Stimulated activated CD8-positive, alpha-beta memory T cell treated with anti-CD3 and anti-CD28 coated beads, Interleukin-15, amount 100 ng/mL, for 24 hours (primary cell): ENCODE data around the gene WFS1.

Experiments
- DNase-seq: peaks from one replicate; pipeline ENCODE4 v3.0.0-alpha.2; 2020; ENCODE audit warnings: low read depth

Gene WFS1

DNA sequence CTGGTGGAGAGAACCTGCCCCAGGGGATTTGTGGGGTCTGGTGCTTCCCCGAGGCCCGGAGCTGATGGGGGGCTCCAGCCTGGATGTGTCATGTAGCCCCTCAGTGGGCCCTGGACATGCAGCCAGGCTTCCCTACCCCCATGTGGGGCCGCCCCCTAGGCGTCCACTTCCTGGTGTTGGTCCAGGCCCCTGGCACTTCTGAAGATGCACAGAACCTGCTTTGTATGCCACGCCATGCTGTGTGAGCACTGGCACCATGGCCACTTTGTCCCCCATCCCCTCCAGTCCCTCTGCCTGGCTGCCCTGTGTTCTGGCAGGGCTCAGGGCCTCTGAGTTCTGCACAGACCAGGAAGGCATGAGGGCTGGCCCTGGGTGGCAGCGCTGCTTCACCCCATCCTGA, 29.2 kb downstream of the WFS1 start:
- no peak for DNase-seq

DNA sequence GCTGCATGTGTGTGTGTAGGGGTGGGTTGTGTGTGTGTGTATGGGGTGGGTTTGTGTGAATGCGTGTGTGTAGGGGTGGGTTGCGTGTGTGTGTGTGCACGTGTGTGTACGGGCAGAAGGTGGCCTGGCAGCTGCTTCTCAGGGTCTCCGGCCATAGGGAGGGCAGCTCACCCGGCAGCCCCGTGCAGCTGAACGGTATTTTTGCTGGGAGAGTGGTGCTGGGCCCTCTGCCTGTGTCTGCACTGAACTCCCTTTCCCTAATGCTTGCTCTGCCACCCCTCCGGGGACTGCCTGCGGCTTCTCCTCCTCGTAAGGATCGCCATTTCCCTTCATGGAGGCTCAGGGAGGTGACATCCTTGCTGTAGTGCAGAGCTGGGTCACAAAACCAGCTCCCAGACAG, 30.2 kb downstream of the WFS1 start:
- no peak for DNase-seq

DNA sequence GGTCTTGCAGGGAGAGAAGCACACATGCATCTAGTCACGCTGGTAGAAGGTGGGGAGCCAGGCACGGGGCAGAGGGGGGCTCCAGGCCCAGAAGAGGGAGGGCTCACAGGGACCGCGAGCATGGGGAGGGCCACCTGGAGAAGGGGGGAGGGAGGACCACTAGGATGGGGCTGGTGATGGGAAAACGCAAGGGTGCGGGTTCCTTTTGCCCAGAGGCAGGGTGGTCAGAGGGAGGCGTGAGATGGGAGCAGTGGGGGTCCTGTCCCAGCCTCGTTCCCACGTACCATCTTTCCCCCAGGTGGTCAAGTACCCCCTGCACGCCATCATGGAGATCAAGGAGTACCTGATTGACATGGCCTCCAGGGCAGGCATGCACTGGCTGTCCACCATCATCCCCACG, 30.7 kb downstream of the WFS1 start:
- DNase-seq: no peak

DNA sequence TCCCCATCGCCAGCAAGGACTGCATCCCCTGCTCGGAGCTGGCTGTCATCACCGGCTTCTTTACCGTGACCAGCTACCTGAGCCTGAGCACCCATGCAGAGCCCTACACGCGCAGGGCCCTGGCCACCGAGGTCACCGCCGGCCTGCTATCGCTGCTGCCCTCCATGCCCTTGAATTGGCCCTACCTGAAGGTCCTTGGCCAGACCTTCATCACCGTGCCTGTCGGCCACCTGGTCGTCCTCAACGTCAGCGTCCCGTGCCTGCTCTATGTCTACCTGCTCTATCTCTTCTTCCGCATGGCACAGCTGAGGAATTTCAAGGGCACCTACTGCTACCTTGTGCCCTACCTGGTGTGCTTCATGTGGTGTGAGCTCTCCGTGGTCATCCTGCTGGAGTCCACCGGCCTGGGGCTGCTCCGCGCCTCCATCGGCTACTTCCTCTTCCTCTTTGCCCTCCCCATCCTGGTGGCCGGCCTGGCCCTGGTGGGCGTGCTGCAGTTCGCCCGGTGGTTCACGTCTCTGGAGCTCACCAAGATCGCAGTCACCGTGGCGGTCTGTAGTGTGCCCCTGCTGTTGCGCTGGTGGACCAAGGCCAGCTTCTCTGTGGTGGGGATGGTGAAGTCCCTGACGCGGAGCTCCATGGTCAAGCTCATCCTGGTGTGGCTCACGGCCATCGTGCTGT, 31.5 kb downstream of the WFS1 start:
- no peak for DNase-seq

GRCh38 chr4:6301732-6302442, 32.2 kb downstream of the WFS1 start:
- DNase-seq: no peak

GRCh38 chr4:6302869-6303268, 33.2 kb downstream of the WFS1 start:
- no peak for DNase-seq

DNA sequence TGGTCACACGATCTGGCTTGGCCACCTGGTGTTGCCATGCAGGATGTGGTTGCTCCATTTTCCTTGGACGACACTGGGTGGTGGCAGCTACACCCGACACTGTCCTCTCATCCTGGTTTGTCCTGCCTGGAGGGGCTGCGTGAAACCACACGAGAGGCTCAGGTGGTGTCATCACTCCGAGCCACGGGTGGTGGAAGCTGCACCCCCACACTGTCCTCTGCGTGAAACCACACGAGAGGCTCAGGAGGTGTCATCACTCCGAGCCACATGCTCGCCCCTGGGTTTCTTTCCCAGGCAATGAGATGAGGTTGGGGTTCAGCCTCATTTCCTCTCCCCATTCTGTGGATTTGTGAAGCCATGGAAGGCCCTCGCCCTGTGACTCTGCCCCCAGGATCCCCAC, 34.3 kb downstream of the WFS1 start:
- DNase-seq: no peak

DNA sequence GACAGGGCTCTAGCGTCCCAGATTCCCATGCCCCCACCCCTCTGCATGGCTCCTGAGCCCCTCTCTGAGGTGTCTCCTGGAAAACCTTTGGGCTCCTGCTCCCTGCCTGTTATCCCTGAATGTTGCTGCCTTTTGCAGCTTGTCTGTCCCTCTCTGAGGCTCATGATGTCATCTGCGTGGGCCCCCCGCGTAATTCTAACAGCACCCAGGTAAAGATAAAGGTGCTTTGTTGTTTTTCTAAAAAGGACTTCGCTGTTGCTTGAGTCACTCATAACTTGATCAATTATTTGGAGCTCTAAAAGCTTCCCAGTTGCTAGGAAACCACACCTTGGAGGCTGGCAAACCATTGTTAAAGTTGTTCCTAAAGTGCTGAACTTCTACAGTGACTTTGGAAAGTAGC, 36.6 kb downstream of the WFS1 start:
- DNase-seq: no peak

DNA sequence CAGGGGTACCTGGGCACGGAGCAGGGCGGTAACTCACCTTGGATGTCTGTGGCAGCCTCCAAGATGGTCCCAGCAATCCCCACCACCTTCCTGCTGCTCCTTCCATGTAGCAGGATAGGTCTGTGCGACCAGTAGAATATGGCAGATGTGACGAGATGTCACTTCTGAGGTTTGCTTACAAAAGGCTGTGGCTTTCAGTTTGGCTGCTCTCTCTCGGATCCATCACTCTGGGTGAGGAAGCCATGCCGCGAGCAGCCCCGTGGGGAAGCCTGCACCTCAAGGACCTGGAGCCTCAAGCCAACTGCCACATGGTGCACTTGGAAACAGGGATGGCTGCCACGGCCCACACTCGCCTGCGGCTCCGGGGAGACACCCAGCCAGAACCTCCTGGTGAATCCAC, 37.6 kb downstream of the WFS1 start:
- DNase-seq: no peak

- DNase-seq: no peak
Observed at GRCh38 chr4:6307891-6308290, 38.2 kb downstream of the WFS1 start.

- DNase-seq: no peak
Observed at GRCh38 chr4:6308899-6309643, 39.4 kb downstream of the WFS1 start.

- DNase-seq: no peak
Observed at GRCh38 chr4:6309777-6310176, 40.1 kb downstream of the WFS1 start.

GRCh38 chr4:6313216-6313615, 43.6 kb downstream of the WFS1 start:
- no peak for DNase-seq

DNA sequence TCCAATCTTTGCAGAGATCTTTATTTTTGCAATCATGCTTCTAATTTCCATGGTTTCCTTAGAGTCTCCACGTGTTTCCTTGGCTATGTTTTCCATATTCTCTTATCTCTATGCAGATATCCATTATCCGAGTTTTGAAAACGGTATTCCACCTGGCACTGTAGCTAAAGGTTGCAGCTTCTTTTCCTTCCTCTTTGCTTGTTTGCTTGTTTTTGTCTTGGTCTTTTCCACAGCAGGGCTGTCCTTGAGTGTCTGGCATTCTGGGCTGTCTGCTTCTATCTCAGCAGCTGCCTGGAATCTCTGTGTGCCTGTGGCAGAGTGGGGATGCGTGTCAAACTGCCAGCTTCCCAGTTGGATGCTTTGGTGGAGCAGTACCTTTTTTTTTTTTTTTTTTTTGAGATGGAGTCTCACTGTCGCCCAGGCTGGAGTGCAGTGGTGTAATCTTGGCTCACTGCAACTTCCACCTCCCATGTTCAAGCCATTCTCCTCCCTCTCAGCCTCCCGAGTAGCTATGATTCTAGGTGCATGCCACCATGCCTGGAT, 46.9 kb downstream of the WFS1 start:
- no peak for DNase-seq

DNA sequence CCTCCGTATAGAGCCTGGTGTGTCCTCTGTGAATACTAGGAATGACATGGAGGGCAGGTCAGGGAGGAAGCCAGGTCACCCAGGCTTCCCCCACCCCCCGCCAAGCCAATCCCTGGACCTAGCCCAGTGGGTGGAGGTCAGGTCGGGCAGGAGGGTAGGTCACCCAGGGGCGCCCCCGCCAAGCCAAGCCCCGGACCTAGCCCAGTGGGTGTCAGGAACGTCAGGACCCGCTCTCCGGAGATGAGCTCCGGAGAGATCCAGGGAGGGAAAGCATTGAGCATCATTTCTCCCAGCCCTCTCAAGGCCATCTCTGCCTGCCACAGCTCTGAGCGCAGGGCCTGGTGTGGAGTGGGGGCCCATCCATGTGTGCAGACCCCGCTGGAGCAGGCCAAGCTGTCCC, 48.6 kb downstream of the WFS1 start:
- no peak for DNase-seq

DNA sequence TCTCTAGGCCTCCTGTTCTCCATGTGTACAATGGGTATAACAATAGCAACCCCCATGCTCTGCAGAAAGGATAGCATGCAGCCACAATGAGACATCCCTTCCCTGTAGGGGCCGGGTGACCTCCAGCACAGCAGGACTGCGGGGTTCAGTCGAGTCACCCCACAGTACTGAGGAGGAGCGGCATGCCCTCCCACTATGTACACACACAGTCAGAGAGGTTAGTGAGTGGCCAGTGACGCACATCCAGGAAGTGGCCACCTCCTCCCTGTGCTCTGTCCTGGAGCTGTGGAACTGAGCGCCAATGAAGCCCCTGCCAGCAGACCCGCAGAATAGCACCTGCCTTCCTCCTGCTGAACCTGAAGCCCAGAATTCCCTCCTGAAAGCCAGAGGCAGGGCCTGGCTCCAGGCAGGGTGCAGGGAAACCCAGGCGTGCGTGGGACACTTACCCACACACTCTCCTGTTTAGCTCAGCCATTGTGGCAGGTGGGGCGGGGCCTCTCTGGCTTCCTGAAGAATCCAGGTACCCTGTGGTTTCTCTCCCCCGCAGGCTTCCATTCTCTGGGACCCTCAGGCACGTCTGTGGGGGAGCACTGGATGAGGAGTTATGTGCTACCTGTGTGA, 50.0 kb downstream of the WFS1 start:
- no peak for DNase-seq

GRCh38 chr4:6320663-6321062, 51.0 kb downstream of the WFS1 start:
- DNase-seq: no peak

DNA sequence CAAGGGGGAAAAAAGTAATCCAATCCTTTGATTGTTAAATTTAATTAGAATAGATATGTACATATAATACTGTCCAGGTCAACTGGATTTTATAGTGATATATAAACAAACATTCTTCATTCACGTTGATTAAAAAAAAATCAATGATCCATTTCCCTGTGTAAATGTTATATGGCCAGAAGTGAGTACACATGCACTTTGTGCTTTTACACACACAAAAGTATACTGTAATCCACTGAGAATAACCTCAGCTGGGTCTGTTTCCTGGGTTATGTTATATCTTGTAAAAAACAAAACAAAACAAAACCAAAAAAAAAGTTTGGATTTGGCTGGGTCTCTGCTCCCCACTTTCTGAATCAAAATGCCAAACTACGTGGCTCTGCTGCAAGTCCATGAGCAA, 51.7 kb downstream of the WFS1 start:
- no peak for DNase-seq

DNA sequence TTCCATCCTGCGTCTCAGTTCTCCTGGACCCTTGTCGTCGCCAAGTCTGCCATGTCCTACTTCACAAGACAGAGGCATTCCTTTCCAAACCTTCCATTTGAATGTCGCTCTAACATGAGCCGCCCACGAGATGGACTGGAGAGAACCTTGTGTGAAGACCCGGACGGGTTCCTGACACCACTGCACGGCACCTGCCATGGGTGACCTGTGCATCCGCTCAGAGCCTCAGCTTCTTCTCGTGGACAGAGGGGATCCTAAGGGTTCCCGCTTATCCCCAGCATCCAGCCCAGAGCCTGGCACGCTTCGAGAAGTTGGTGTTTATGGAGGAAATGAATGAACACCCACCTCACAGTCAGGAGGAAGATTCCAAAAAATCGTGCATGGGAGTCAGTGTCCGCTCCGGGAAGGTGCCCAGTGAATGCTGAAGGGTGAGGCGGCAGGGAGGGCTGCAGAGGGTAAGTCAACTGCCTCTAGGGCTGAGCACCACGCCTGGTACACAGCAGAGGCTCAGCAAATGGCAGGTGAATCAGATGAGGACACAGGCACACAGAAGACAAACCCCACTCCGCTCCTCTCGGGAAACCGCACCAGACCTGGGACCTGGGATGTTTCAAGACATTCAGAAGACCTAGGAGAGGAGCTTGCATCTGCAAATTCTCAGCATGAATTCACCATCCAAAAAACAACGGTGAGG, 52.6 kb downstream of the WFS1 start:
- DNase-seq: no peak

GRCh38 chr4:6322761-6323566, 53.3 kb downstream of the WFS1 start:
- no peak for DNase-seq

DNA sequence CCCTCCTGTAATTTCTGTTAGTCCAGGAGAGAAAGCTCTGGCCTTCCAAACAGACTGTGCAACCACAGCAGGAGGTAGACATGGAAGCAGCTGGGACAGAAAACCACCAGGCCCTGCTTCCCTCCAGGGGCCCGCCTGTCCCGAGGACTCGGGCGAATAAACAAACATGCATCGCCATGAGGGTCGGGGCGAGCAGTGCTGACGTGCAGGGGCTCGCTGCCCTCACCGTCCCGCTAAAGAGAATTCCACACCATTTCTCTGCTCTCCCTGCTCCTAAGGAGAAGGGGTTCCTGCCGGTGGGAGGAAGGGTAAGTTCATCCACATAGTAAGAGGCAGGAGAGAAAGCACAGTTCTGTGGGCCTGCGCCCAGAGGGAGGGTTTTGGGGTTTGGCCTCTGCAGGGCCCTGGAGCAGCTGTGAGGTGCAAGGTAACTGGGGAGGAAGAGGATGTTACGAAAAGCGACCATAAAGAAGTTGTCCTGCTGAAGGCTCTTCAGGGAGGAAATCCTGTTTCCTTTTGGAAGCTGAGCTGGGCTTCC, 54.9 kb downstream of the WFS1 start:
- no peak for DNase-seq
